ENCODE results near the gene PICALM.
A peak's percentile ranks its signal among the peaks of the same experiment; 100 is the strongest.

PICALM gene

GRCh38 chr11:86081455-86081854 lies 12.6 kb upstream of the PICALM start:
- TF ChIP-seq CTCF (IDR thresholded peaks at IDR 0.05; ENCODE audit: extremely low read depth, insufficient read depth, missing control alignments), result no peak
- in situ Hi-C loops (cut with MboI; ENCODE audit: low pct_unique_long_range_greater_than_20kb, low sequenced_read_pairs, unreplicated experiment), result no loop called here
- DNase-seq (ENCODE audit: low spot score), result no peak

GRCh38 chr11:86079421-86079820 lies 10.5 kb upstream of the PICALM start:
- in situ Hi-C loops (cut with MboI; ENCODE audit: low pct_unique_long_range_greater_than_20kb, low sequenced_read_pairs, unreplicated experiment), result no loop called here
- DNase-seq (ENCODE audit: low spot score), result no peak
- TF ChIP-seq CTCF (IDR thresholded peaks at IDR 0.05; ENCODE audit: extremely low read depth, insufficient read depth, missing control alignments), result no peak

- TF ChIP-seq CTCF (IDR thresholded peaks at IDR 0.05; ENCODE audit: extremely low read depth, insufficient read depth, missing control alignments), result no peak
- DNase-seq (ENCODE audit: low spot score), result no peak
Observed at GRCh38 chr11:86073948-86074347, 5.1 kb upstream of the PICALM start.

GRCh38 chr11:86072211-86072610 lies 3.3 kb upstream of the PICALM start:
- TF ChIP-seq CTCF (IDR thresholded peaks at IDR 0.05; ENCODE audit: extremely low read depth, insufficient read depth, missing control alignments), result no peak
- DNase-seq (ENCODE audit: low spot score), result no peak
- in situ Hi-C loops (cut with MboI; ENCODE audit: low pct_unique_long_range_greater_than_20kb, low sequenced_read_pairs, unreplicated experiment), result no loop called here

More at GRCh38 chr11:86073948-86074347, 5.1 kb upstream of the PICALM start:
- in situ Hi-C loops (cut with MboI; ENCODE audit: low pct_unique_long_range_greater_than_20kb, low sequenced_read_pairs, unreplicated experiment), result no loop called here

GRCh38 chr11:86070142-86071056 lies 1.5 kb upstream of the PICALM start:
- no peak for TF ChIP-seq CTCF (IDR thresholded peaks at IDR 0.05; ENCODE audit: extremely low read depth, insufficient read depth, missing control alignments)
- in situ Hi-C loops (cut with MboI; ENCODE audit: low pct_unique_long_range_greater_than_20kb, low sequenced_read_pairs, unreplicated experiment), result no loop called here
- no peak for DNase-seq (ENCODE audit: low spot score)

GRCh38 chr11:86069408-86070101 lies 671 bp upstream of the PICALM start:
- in situ Hi-C loops (cut with MboI; ENCODE audit: low pct_unique_long_range_greater_than_20kb, low sequenced_read_pairs, unreplicated experiment), result no loop called here
- TF ChIP-seq CTCF (IDR thresholded peaks at IDR 0.05; ENCODE audit: extremely low read depth, insufficient read depth, missing control alignments), result no peak
- DNase-seq (ENCODE audit: low spot score), result peak; percentile 48
